ENCODE results near the gene ZDHHC19.
"Not testable (repeated sequence)": the region's sequence is repeated elsewhere in the genome, so short reads cannot be mapped to it uniquely, and the experiment has no call there.

The ZDHHC19 gene

GRCh38 chr3:196225086-196225485 is 13.9 kb upstream of the ZDHHC19 start:
- no peak for DNase-seq (ENCODE audit: low read depth)

GRCh38 chr3:196222876-196223595 is 11.8 kb upstream of the ZDHHC19 start:
- no peak for DNase-seq (ENCODE audit: low read depth)

- DNase-seq (ENCODE audit: low read depth): no peak
These were observed 9.8 kb upstream of the ZDHHC19 start for GRCh38 chr3:196220991-196221390.

- DNase-seq (ENCODE audit: low read depth): no peak
These were observed 9.4 kb upstream of the ZDHHC19 start for GRCh38 chr3:196220587-196220986.

GRCh38 chr3:196219970-196220311 is 8.7 kb upstream of the ZDHHC19 start:
- DNase-seq (ENCODE audit: low read depth): no peak

GRCh38 chr3:196219194-196219969 is 8.2 kb upstream of the ZDHHC19 start:
- peak; percentile 54 for DNase-seq (ENCODE audit: low read depth)

- DNase-seq (ENCODE audit: low read depth): no peak
These were observed 7.0 kb upstream of the ZDHHC19 start for GRCh38 chr3:196218155-196218712.

GRCh38 chr3:196217307-196218154 is 6.3 kb upstream of the ZDHHC19 start:
- DNase-seq (ENCODE audit: low read depth): no peak

GRCh38 chr3:196216681-196217211 is 5.5 kb upstream of the ZDHHC19 start:
- DNase-seq (ENCODE audit: low read depth): no peak

GRCh38 chr3:196216089-196216564 is 4.9 kb upstream of the ZDHHC19 start, which contains the start of gene SLC51A:
SLC51A (plus strand) TSS chr3:196216534; CDS start chr3:196216713, 179 bp downstream.
- DNase-seq (ENCODE audit: low read depth): no peak

- no peak for DNase-seq (ENCODE audit: low read depth)
These were observed 4.4 kb upstream of the ZDHHC19 start for GRCh38 chr3:196215493-196216020.

- no peak for DNase-seq (ENCODE audit: low read depth)
These were observed 3.7 kb upstream of the ZDHHC19 start for GRCh38 chr3:196214783-196215441.

- DNase-seq (ENCODE audit: low read depth): not testable (repeated sequence)
These were observed 1.1 kb downstream of the ZDHHC19 start for GRCh38 chr3:196209944-196210672.

GRCh38 chr3:196208942-196209695 is 2.1 kb downstream of the ZDHHC19 start:
- no peak for DNase-seq (ENCODE audit: low read depth)

GRCh38 chr3:196207833-196208607 is 3.2 kb downstream of the ZDHHC19 start:
- peak; percentile 36 for DNase-seq (ENCODE audit: low read depth)

GRCh38 chr3:196207159-196207832 is 3.9 kb downstream of the ZDHHC19 start:
- no peak for DNase-seq (ENCODE audit: low read depth)

- not testable (repeated sequence) for DNase-seq (ENCODE audit: low read depth)
These were observed 5.6 kb downstream of the ZDHHC19 start for GRCh38 chr3:196205442-196206205.
